ENCODE data around the gene CDCA8.
"Not testable (repeated sequence)": the region's sequence is repeated elsewhere in the genome, so short reads cannot be mapped to it uniquely, and the experiment has no call there.

Gene CDCA8

DNA sequence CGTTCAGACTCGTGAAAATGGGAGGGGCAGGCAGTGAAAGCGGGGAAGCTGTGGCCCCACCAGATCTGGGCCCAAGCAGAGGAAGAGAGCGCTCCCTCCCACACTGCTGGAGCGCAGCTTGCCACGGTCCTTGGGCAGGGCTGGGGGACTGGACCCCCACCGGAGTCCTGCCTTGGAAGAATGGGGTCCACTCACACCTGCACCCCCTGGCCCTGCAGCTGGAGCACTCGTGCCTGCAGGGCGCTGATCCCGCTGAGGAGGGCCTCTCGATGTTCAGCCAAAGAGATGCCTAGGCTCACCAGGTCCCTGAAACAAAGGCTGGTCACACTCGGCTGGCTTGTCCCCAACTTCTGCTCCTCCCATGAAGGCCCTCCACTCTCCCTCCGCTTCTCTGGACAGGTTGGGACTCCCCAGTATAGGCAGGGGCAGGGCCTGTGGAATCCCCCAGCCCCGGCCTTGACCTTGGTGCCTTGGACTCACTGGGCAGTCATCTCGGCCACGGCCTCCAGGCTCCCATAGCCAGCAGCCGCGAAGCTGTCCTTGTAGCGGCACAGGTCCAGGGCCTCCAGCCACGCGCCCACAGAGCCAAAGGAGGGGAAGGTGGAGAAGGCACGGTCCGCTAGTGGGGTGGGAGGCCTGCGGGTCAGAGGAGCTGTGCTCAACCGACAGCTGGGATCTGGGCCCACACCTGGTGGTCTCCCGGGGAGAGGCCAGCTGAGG is 26.0 kb downstream of the CDCA8 start:
- no peak for DNase-seq (ENCODE audit: low read depth)

DNA sequence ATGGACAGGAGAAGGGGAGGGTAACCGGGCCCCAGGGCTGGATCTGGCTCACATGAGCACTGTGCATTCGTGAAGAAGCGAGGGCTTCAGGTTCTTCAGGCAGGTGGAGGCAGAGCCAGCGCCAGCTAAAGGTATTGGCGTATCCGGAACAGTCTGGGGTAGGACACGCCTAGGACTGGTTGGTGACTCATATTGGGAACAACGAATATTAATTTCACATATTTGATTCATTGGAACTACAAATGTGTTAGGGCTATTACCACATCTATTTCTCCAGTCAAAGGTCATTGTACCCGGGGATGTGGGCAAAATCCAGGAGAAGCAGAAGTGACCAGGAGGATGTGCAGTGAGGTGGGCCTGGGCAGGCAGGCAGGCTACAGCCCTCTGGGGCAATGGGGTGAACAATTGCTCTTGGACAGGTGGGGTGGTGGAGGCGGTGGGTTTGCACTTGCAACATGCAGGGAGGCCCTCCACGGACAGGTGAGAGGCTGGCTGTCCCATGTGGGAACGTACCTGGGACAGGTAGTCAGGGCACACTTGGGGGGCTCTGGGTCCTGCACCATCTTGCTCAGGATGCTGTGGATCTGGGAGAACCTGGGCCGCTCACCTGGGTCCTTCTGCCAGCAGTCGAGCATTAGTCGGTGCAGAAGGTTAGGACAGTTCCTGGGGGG is 26.7 kb downstream of the CDCA8 start:
- DNase-seq (ENCODE audit: low read depth) = no peak

- DNase-seq (ENCODE audit: low read depth) = no peak
Observed at GRCh38 chr1:37719572-37720195, 27.4 kb downstream of the CDCA8 start.

- no peak for DNase-seq (ENCODE audit: low read depth)
Observed at GRCh38 chr1:37720231-37721130, 28.2 kb downstream of the CDCA8 start.

DNA sequence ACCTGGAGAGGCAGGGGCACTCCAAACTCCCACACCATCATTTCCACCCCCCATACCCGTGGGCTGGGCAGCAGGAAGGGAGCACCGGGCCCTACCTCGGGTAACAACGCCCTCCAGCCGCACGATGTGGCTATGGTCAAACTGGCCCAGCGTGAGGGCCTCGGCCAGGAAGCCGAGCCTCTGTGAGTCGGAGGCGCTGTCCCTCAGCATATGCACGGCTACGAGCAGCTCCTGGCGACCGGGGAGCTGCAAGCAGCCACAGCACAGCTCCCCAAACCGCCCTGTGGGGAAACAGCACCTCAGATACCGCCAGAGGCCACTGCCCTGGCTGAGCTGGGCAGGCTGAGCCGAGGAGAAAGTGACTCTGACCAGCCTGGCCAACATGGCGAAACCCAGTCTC is 29.2 kb downstream of the CDCA8 start:
- DNase-seq (ENCODE audit: low read depth) = no peak

DNA sequence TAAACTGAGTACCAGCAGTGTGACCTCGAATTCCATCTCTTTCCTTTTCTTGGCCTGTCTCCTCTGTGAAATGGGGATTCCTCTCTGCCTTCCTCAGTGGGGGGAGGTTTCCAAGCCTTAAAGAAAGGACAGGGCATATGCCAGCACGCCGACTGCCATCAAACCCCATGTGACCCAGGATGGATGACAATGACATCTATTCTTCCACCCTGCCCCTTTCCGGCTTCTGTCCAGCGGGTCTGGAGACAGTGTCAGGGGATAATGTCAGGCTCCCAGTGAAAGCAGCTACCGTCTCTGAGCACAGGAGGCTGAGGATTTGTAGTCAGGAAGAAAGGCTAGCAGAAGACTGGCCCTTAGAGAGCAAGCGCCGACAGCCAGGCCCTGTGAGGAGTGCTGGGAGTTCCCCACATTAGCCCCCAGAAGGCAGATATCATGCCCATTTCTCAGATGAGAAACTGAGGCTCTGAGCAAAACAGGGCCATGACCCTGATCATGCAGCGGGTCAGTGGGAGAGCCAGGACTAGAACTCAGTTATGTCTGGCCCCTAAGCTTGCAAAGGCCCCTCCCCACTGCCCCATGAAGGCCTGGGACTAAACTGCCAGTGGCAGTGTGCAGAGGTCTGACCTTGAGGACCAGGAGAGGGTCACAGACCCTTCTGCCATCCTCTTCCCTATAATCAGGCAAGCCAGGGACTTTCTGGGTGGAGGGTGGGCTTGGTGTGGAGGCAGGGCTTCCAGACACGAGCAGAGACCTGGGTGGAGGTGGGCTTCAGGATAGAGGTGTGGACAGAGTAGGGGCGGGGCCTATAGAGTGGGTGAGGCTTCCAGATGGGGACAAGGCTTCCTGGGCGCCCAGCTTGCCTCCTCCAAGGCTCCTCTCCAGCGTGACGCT is 30.1 kb downstream of the CDCA8 start:
- DNase-seq (ENCODE audit: low read depth) = no peak

GRCh38 chr1:37723072-37723389 is 30.7 kb downstream of the CDCA8 start:
- no peak for DNase-seq (ENCODE audit: low read depth)

DNA sequence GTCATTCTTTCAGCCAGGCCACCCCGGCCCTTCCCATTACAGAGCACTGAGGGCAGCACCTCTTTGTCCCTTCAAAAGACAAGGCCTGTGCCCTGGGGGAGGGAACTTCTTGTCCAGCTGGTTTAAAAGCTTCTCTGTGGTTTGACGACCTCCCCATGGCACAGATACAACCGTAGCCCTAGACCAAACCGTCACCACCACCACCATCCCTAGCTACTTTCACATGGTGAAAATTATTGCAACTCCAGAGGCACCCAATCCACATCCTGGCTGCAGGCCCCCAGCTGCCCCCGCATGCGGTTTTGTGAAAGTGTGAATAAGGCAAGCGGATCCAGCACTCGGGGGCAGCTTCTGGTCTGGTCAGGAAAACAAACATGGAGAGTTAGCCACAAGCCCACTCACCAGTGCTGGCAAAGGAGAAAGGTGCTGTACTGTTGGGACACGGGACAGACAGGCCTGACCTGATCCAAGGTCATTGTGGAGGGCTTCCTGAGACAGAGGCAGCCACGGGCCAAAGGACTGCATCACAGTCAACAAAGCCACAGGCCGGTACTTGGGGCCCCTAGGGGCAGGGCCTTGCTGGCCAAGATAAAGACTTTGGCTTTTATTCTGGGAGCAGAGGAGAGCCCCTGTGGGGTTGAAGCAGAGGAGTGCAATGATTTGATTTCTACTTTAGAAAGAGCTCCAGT is 31.2 kb downstream of the CDCA8 start:
- no peak for DNase-seq (ENCODE audit: low read depth)

DNA sequence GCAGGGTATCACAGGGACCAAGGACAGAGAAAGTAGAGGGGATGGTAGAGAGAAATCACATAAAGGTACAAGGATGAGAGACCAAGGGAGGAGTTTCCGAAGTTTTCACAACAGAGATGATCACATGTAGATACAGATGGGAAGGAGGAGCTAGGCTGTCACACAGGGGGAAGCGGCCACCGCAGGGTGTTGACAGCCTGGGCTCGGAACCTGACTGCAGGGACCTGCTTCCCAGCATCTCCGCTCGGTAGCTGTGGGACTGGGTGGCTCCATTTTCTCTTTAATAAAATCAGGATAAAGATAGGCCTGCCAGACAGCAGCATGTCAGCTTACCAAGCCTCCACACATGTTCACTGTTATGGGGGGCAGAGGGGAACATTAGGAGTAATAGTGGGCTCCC is 32.3 kb downstream of the CDCA8 start:
- no peak for DNase-seq (ENCODE audit: low read depth)

DNA sequence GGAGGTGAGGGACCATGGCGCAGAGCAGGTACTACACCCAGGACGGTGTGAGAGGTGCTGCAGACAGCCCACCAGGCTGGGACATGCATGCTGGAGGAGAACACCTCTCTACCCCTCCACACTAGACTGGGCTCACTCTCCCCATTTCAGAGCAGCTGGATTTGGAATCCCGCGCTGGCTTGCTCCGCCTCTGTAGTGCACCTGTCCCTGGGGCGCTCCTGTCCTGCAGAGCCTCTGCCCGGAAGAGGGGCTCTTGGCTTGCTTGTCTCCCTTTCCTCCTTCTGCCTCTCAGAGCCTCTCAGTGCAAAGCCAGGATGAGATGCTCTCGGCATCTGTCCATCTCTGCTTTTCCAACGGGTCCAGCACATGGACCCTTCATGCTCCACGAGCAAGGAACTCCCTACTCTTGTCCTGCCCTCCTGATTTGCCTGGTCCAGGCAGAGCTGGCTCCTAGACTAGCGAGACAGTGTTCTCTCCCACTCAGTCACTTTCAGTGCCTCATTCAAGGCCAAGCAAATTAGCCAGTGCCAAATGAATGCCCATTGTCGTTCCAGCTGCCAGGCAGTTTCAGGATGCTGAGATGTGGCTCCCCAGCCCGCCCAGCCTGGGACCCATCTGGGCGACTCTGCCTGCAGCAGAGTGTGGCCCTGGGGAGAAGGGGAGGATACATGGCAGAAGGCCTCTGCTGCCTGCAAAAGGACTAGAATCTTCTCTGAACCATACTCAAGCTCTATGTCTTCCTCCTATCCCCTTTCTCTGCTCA is 33.7 kb downstream of the CDCA8 start:
- DNase-seq (ENCODE audit: low read depth) = no peak

GRCh38 chr1:37726751-37727585 is 34.7 kb downstream of the CDCA8 start:
- DNase-seq (ENCODE audit: low read depth) = no peak

DNA sequence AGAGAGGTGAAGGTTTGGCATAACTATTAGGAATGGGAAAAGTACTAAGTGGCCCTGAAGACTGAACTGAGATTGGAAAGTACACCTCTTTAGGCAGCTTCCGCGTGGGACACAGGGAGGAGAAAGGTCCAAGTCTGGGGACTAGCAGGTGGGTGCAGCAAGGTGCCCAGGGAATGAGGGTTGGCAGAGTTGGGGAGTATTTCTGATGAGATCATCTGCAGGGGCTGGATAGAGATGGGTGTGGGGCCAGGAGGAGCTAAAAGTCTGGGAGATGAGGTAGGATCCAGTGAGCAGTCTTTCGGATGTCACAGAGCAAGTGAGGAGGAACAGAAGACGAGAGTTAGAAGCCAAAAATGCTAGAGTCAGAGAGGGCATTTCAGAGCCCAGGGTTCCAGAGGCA is 36.1 kb downstream of the CDCA8 start:
- no peak for DNase-seq (ENCODE audit: low read depth)

GRCh38 chr1:37730376-37730775 is 38.1 kb downstream of the CDCA8 start:
- no peak for DNase-seq (ENCODE audit: low read depth)

- DNase-seq (ENCODE audit: low read depth) = no peak
Observed at GRCh38 chr1:37731312-37732019, 39.1 kb downstream of the CDCA8 start.

DNA sequence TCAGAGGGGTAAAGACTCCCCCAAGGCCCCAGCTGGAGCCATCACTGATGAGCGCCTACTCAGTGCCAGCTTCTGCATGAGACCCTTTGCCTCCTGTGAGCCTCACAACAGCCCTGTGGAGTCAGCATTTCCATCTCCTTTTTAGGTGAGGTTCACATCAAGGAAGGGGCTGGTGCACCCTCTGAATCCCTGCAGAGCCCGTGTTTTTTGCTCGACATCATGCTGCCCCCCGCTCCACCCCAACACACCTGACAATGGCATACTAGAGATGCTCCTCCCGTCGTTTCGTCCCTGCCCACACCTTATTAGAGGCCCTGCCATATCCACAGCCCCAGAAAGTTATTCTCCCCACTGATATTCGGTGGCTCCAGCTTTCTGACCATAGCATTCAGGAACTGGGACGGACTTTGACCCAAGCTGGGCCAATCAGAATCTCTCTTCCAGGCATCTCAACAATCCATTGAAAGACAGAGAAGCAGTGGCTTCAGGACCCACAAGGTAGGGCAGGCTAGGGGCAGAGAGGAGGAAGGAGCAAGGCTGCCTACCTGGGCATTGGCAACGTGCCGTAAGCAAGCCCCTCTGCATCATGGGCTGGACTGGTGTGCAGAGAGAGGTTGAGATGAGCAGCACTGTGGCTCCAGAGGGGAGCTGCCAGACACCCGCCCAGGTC is 39.9 kb downstream of the CDCA8 start:
- no peak for DNase-seq (ENCODE audit: low read depth)

GRCh38 chr1:37734629-37735591 is 42.6 kb downstream of the CDCA8 start:
- DNase-seq (ENCODE audit: low read depth) = no peak

GRCh38 chr1:37737975-37738374 is 45.7 kb downstream of the CDCA8 start:
- not testable (repeated sequence) for DNase-seq (ENCODE audit: low read depth)
